Activated CD4-positive, alpha-beta T cell treated with anti-CD3 and anti-CD28 coated beads, Interleukin-2, amount 10 ng/mL, durations not matched to agents 24 days and 14 days (primary cell): Measurements from ENCODE around the gene PIGQ. TPM values are rescaled to one million over a fixed set of nuclear protein-coding genes. Genes with fewer than 3 reads are reported as not detected.
A peak's percentile ranks its signal among the peaks of the same experiment; 100 is the strongest.

ENCODE experiments used
- DNase-seq: peaks from one replicate; pipeline ENCODE4 v3.0.0; 2022
- H3K27ac Mint-ChIP-seq: one replicate; pipeline ENCODE4 v1.8.0; 2022; ENCODE audit warnings: mild to moderate bottlenecking, mixed read lengths
- H3K27me3 Mint-ChIP-seq: one replicate; pipeline ENCODE4 v1.8.0; 2022; ENCODE audit warnings: mixed read lengths
- H3K36me3 Mint-ChIP-seq: one replicate; pipeline ENCODE4 v1.8.0; 2022; ENCODE audit warnings: low read depth, mild to moderate bottlenecking, mixed read lengths
- H3K4me1 Mint-ChIP-seq: one replicate; pipeline ENCODE4 v1.8.0; 2021; ENCODE audit warnings: mixed read lengths
- H3K4me3 Mint-ChIP-seq: one replicate; pipeline ENCODE4 v1.8.0; 2022; ENCODE audit warnings: mild to moderate bottlenecking, moderate library complexity, mixed read lengths
- H3K9me3 Mint-ChIP-seq: one replicate; pipeline ENCODE4 v1.8.0; 2021; ENCODE audit warnings: mixed read lengths
- intact Hi-C: fragments of 100-400 bp; cut with micrococcal nuclease; formaldehyde crosslinking; loops from one replicate; pipeline ENCODE4 v1.15.1; 2023
- total RNA-seq: library from RNA; stranded (reverse); gene quantifications from 2 replicates; pipeline ENCODE4 v1.2.3, GENCODE V29; 2022

The PIGQ gene
- total RNA-seq, 1 donor from 2014 or later, result 50.3 TPM

DNA sequence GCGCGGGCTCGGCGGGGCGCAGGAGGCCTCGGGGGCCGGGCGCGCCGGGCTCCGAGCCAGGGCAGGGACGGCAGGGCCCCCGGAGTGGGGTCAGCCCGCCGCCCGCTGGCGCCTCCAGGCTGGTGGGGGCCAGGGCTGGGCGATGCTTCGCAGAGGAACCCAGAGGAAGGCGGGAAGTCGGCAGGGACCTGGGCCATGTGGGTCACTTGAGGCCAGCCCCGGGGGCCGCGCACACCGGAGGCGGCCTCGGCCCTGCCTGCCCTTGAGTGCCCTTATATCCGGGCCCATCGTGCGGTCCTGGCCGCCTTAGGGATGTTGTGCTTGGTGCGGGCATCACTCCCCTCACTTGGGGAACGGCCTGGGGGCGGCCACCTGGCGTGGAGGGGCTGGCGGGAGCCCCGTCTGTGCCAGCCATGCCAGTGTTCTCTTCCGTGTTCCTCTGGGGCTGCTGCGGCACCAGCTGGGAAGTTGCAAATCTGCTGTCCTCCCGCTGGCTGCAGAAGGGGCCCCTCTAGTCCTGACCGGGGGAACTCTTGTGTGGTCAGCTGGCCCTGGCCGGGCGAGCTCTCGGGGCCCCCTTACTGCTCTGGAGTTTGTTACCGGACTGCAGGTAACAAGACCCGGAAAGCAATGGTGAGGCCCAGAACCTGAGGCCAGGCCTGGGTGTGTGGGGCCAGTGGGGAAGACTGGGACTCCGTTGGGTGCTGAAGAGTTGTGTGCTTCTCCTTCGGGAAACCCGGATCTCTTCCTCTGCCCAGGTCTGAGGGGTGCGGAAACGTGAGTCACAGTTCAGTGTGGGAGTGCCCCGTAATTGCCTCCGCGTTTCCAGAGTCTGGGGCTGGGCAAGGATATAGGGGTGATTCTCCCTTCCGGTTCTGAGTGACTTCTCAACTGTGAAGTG, 41.4 kb upstream of the PIGQ start:
- Mint-ChIP-seq H3K27ac (peak overlapping the region; percentile 95), H3K9me3 (no peaks in the 10 kb centered on the region), H3K4me1 (peaks cover 18% of the 10 kb centered on the region), H3K4me3 (peak overlapping the region; percentile 94), H3K27me3 (no peaks in the 10 kb centered on the region), H3K36me3 (peaks cover 11% of the 10 kb centered on the region)
- intact Hi-C loops, result no loop called here
- DNase-seq, result peak; percentile 79

- intact Hi-C loops, result no loop called here
- peak; percentile 79 for DNase-seq
- peak overlapping the region; percentile 95 for H3K27ac Mint-ChIP-seq
- peaks cover 18% of the 10 kb centered on the region for H3K4me1 Mint-ChIP-seq
- no peaks in the 10 kb centered on the region for H3K9me3 Mint-ChIP-seq
- peaks cover 9% of the 10 kb centered on the region for H3K36me3 Mint-ChIP-seq
- peak overlapping the region; percentile 94 for H3K4me3 Mint-ChIP-seq
- no peaks in the 10 kb centered on the region for H3K27me3 Mint-ChIP-seq
Measured at GRCh38 chr16:529012-529575, 40.7 kb upstream of the PIGQ start.

DNA sequence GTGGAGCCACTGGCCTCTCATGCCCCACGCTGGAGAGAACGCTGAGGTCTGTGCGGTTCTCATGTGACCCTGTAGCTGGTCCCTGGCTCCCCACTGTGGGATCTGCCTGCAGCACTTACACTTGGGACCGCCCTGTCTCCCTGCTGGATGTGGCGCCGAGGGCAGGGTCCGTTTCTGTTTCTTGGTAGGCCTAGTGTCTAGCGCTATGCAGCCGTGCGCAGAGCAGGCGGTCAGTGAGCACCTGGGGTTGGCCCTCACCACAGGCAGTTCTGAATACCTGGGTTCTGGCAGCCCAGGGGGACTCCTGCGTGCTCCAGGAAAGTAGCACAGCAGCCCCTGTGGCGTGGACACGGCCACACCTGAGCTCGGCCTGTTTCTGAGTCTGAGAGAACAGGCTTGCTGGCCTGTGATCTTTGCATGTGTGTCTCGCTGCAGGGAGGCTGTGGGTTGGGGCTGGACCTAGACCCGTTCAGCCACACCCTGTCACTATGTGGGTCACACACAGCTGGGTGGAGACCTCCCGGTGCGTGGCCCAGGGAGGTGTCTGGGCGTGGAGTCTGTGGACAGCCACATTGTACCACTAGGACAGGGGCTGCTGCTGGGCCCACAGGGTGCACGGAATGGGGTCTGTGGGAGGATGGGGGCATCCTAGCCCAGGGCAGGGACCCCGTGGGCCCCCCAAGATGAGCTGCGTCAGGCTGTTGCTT, 39.5 kb upstream of the PIGQ start:
- no peak for DNase-seq
- H3K4me3 Mint-ChIP-seq, result peak overlapping the region; percentile 94
- H3K36me3 Mint-ChIP-seq, result peaks cover 9% of the 10 kb centered on the region
- intact Hi-C loops, result no loop called here
- no peaks in the 10 kb centered on the region for H3K27me3 Mint-ChIP-seq
- peaks cover 18% of the 10 kb centered on the region for H3K4me1 Mint-ChIP-seq
- peak overlapping the region; percentile 66 for H3K27ac Mint-ChIP-seq
- no peaks in the 10 kb centered on the region for H3K9me3 Mint-ChIP-seq

GRCh38 chr16:531494-532125, 38.2 kb upstream of the PIGQ start:
- Mint-ChIP-seq H3K9me3 (no peaks in the 10 kb centered on the region), H3K27ac (no peak overlapping the region), H3K4me3 (no peak overlapping the region), H3K4me1 (peaks cover 10% of the 10 kb centered on the region), H3K36me3 (peaks cover 7% of the 10 kb centered on the region), H3K27me3 (no peaks in the 10 kb centered on the region)
- intact Hi-C loops, result no loop called here
- DNase-seq, result no peak

DNA sequence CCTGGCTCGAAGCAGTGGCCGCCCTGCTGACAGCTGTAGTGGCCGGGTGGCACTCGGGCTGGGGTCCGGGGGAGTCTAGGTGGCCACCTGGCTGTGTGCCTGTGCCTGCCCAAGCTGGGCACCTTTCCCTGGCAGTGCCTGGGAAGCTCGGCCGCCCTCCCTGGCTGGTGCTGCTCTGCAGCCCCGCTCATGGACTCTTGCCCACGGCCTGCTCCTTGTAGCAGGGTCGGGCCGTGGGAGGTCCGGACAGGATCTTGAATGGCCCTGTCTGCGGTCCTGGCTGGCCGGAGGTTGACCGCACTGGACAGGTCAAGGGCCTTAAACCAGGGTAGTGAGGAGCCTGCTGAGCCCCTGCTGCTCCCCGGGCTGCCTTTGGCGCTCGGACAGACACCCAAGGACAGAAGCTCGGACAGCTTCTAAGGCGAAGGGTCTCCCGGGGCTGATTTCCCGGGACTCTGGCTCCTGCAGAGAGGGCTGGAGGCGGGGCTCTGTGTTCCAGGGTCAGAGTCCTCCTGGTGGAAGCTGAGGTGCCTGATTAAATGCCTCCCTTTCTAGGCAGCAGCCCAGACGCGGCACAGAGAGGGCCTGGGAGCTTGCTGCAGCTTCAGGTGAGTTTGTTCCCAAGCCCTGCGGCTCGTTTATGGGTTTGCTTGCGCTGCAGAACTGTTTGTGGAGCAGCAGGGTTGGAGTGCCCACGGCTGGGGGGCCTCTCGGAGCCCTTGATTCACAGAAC, 36.2 kb upstream of the PIGQ start:
- Mint-ChIP-seq H3K4me1 (peaks cover 8% of the 10 kb centered on the region), H3K36me3 (peaks cover 8% of the 10 kb centered on the region), H3K27ac (no peak overlapping the region), H3K9me3 (no peaks in the 10 kb centered on the region), H3K27me3 (no peaks in the 10 kb centered on the region), H3K4me3 (no peak overlapping the region)
- intact Hi-C loops, result no loop called here
- no peak for DNase-seq

- no peak overlapping the region for H3K27ac Mint-ChIP-seq
- no peaks in the 10 kb centered on the region for H3K9me3 Mint-ChIP-seq
- peaks cover 5% of the 10 kb centered on the region for H3K4me1 Mint-ChIP-seq
- peaks cover 10% of the 10 kb centered on the region for H3K36me3 Mint-ChIP-seq
- H3K27me3 Mint-ChIP-seq, result no peaks in the 10 kb centered on the region
- DNase-seq, result no peak
- intact Hi-C loops, result no loop called here
- no peak overlapping the region for H3K4me3 Mint-ChIP-seq
Measured at GRCh38 chr16:534135-534534, 35.6 kb upstream of the PIGQ start.

- Mint-ChIP-seq H3K27me3 (no peaks in the 10 kb centered on the region), H3K4me3 (no peak overlapping the region), H3K36me3 (peaks cover 10% of the 10 kb centered on the region), H3K4me1 (peaks cover 4% of the 10 kb centered on the region), H3K27ac (no peak overlapping the region), H3K9me3 (no peaks in the 10 kb centered on the region)
- intact Hi-C loops, result no loop called here
- DNase-seq, result no peak
Measured at GRCh38 chr16:534856-535445, 34.8 kb upstream of the PIGQ start.

DNA sequence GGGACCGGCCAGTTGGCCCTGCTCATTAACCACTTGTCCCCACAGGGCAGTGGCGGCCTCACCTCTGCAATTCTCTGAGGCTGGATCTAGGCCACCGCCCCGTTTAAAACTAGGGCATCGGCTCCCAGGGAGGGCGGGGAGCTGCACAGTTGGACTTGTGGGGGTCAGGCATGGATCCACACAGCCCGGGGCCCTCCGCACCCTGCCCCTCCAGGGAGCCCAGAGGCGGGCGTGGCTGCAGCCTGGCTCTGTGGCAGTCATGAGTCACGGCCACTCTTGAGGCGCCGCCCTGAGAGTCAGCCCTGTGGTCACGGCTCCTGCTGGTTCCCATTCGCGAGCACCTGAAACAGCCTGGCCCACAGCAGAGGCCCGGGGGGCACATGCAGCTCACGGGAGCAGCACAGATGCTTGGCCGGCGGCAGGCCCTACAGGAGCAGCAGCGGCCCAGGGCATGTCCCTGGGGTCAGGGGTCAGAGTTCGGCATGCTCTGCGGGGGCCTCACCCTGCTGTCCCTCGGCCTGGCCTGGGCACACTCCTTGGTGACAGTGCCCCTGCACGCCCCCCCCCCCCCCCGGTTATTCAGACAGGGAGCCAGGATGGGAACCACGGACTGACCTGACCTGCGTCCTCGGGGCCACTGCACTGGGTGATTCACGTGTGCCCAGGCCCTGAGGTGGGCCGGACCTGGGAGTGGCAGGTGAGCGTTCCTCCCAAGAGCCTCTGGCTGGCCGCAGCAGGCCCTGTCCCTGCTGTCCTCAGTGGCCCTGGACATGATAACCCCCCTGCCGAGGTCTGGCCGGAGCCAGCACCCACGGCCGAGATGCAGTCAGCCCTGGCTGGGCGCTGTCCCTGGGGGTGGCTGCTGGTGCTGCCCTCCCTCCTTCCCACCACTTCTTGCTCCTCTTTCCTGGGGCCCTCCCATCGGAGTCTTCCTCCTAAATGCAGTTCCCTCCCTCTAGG, 34.0 kb upstream of the PIGQ start:
- H3K4me1 Mint-ChIP-seq, result peaks cover 2% of the 10 kb centered on the region
- H3K4me3 Mint-ChIP-seq, result no peak overlapping the region
- H3K9me3 Mint-ChIP-seq, result no peaks in the 10 kb centered on the region
- DNase-seq, result no peak
- H3K27ac Mint-ChIP-seq, result no peak overlapping the region
- intact Hi-C loops, result no loop called here
- no peaks in the 10 kb centered on the region for H3K27me3 Mint-ChIP-seq
- peaks cover 9% of the 10 kb centered on the region for H3K36me3 Mint-ChIP-seq

- Mint-ChIP-seq H3K9me3 (no peaks in the 10 kb centered on the region), H3K4me3 (no peak overlapping the region), H3K36me3 (peaks cover 9% of the 10 kb centered on the region), H3K27me3 (no peaks in the 10 kb centered on the region), H3K4me1 (peaks cover 2% of the 10 kb centered on the region), H3K27ac (no peak overlapping the region)
- intact Hi-C loops, result no loop called here
- DNase-seq, result no peak
Measured at GRCh38 chr16:536746-537145, 33.0 kb upstream of the PIGQ start.

DNA sequence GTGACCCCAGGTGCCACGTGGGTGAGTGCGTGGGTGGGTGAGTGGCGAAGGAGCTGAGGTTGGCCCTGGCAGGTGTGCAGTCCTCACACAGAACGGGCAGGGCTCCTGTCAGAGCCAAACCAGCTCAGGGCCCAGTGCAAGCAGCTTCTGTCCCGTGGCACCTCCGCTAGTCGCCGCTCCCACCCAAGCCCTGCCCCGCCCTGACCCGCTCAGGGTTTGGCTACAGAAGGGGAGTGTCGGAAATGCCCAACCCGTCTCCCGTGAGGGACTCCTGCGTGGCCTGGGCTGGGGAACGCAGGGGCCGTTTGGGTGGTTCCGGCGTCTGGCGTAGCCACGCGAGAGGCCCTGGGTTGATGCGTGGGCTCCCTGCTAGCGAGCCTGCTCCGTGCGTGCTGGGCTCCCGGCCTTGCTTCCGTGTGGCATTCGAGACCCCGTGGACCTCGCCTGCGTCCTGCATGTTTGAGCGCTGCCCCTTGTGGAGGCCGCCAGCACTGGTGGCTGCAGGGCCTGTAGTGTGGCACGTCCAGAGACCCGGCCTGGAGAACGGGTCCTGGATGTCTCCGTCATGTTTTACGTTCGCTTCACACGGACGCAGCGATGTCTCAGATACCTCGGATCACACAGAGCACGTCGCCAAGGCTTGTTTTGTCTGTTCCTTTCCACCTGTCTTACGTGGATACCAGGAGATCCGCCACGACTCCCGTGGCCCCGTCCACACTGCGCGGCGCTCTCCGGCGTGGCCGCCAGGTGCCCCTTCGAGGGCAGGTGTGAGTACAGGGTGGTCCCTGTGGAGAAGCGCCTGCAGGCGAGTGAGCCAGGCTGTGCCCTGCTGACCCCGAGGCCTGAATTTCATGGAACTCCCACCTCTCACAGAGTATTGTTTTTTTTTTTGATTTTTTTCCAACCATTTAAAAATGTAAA, 32.1 kb upstream of the PIGQ start:
- Mint-ChIP-seq H3K36me3 (peaks cover 14% of the 10 kb centered on the region), H3K4me3 (no peak overlapping the region), H3K27ac (no peak overlapping the region), H3K9me3 (no peaks in the 10 kb centered on the region), H3K4me1 (peaks cover 5% of the 10 kb centered on the region), H3K27me3 (no peaks in the 10 kb centered on the region)
- intact Hi-C loops, result no loop called here
- DNase-seq, result no peak

- H3K36me3 Mint-ChIP-seq, result peaks cover 17% of the 10 kb centered on the region
- no peak for DNase-seq
- intact Hi-C loops, result no loop called here
- no peaks in the 10 kb centered on the region for H3K9me3 Mint-ChIP-seq
- no peaks in the 10 kb centered on the region for H3K27me3 Mint-ChIP-seq
- no peak overlapping the region for H3K4me3 Mint-ChIP-seq
- H3K4me1 Mint-ChIP-seq, result peaks cover 5% of the 10 kb centered on the region
- H3K27ac Mint-ChIP-seq, result no peak overlapping the region
Measured at GRCh38 chr16:539901-540530, 29.8 kb upstream of the PIGQ start.
